OCI-LY7 (cell line): ENCODE results near the gene ARRDC1. TPM values are rescaled to one million over a fixed set of nuclear protein-coding genes. Genes with fewer than 3 reads are reported as not detected.

ENCODE experiments used
- BruUV-seq: library from RNA; stranded (reverse); fragments of 400-500 nt; replicated peaks from 2 replicates; lab custom pipeline; 2021; lab: Mats Ljungman, UMichigan
- CTCF ChIA-PET: fragments of 300-600 bp; sonication (Branson Sonifier 250); formaldehyde crosslinking; loops from one replicate; lab custom pipeline; 2022; ENCODE audit warnings: antibody characterized with exemption; ENCODE audit not compliant: unreplicated experiment; lab: Charles Lee
- POLR2A ChIA-PET: fragments of 300-600 bp; sonication (Branson Sonifier 250); formaldehyde crosslinking; loops from one replicate; lab custom pipeline; 2022; ENCODE audit warnings: antibody characterized with exemption; lab: Charles Lee
- DNase-seq: peaks from one replicate; pipeline ENCODE4 v3.0.0-alpha.2; 2015; ENCODE audit warnings: low spot score
- H2AFZ ChIP-seq: fragments of 200-600 bp; sonication (generic), shearing (Covaris generic); 2 replicates; pipeline ENCODE4 v1.6.1; 2014; ENCODE audit warnings: mild to moderate bottlenecking, antibody characterized with exemption, low read length, moderate library complexity
- H3K27ac ChIP-seq: fragments of 200-600 bp; sonication (generic); 2 replicates; pipeline ENCODE4 v1.5.1; 2014; ENCODE audit warnings: mixed run types, low read depth, mild to moderate bottlenecking, moderate library complexity, low read length, inconsistent platforms; ENCODE audit not compliant: poor library complexity, severe bottlenecking
- H3K36me3 ChIP-seq: fragments of 200-600 bp; sonication (generic); 2 replicates; pipeline ENCODE4 v1.6.1; 2014; ENCODE audit warnings: mild to moderate bottlenecking, antibody characterized with exemption, low read length, moderate library complexity, mixed read lengths; ENCODE audit not compliant: insufficient read depth
- H3K4me1 ChIP-seq: fragments of 200-600 bp; sonication (generic); 2 replicates; pipeline ENCODE4 v1.5.1; 2014; ENCODE audit warnings: mild to moderate bottlenecking, low read length; ENCODE audit not compliant: insufficient read depth, poor library complexity, severe bottlenecking
- H3K4me2 ChIP-seq: fragments of 200-600 bp; sonication (generic); 2 replicates; pipeline ENCODE4 v1.6.1; 2014; ENCODE audit warnings: mild to moderate bottlenecking, low read length
- H3K4me3 ChIP-seq: fragments of 200-600 bp; sonication (generic); 2 replicates; pipeline ENCODE4 v1.5.1; 2014; ENCODE audit warnings: mild to moderate bottlenecking, low read depth, low read length; ENCODE audit not compliant: poor library complexity, severe bottlenecking
- H3K79me2 ChIP-seq: fragments of 200-600 bp; sonication (generic); 2 replicates; pipeline ENCODE4 v1.6.1; 2016; ENCODE audit warnings: low read depth, mild to moderate bottlenecking, low read length, moderate library complexity, mixed read lengths; ENCODE audit not compliant: insufficient read depth
- H3K9me2 ChIP-seq: fragments of 200-600 bp; sonication (generic); 2 replicates; pipeline ENCODE4 v1.6.1; 2016; ENCODE audit warnings: mild to moderate bottlenecking, low read length, mixed read lengths; ENCODE audit not compliant: insufficient read depth
- H3K9me3 ChIP-seq: fragments of 200-600 bp; sonication (generic); 2 replicates; pipeline ENCODE4 v1.6.1; 2014; ENCODE audit warnings: mild to moderate bottlenecking, mixed run types, low read length, mixed read lengths
- H4K20me1 ChIP-seq: fragments of 200-600 bp; sonication (generic); 2 replicates; pipeline ENCODE4 v1.6.1; 2014; ENCODE audit warnings: mild to moderate bottlenecking, antibody characterized with exemption, low read length, moderate library complexity, mixed read lengths; ENCODE audit not compliant: insufficient read depth
- EZH2phosphoT487 ChIP-seq: fragments of 200-600 bp; sonication (generic); IDR thresholded peaks from 2 replicates; pipeline ENCODE4 v1.6.1; 2018; ENCODE audit warnings: low read depth, borderline replicate concordance, mild to moderate bottlenecking, mixed run types, antibody characterized with exemption, low read length, moderate library complexity, mixed read lengths
- intact Hi-C: fragments of 100-400 bp; cut with micrococcal nuclease; formaldehyde crosslinking; loops from one replicate; pipeline ENCODE4 v1.10.0; 2022; ENCODE audit not compliant: unreplicated experiment
- total RNA-seq, 2 experiments: library from RNA; depleted of rRNA in 1 of 2; stranded (reverse); fragments of >200 nt in 1 of 2; shearing (Covaris generic) in 1 of 2; gene quantifications; 2 replicates each; pipeline ENCODE4 v1.2.3, GENCODE V29; 2014 to 2022
- TF ChIP-seq, protein P1 (sequence below): fragments of 200-600 bp; sonication (generic); conservative IDR thresholded peaks from 2 replicates; pipeline ENCODE4 v1.5.1; 2014; ENCODE audit warnings: mild to moderate bottlenecking, antibody characterized with exemption, low read length, moderate library complexity, mixed read lengths

ARRDC1 gene
- total RNA-seq, 2 experiments from 2014 or later: 59.6 to 70.3 TPM

DNA sequence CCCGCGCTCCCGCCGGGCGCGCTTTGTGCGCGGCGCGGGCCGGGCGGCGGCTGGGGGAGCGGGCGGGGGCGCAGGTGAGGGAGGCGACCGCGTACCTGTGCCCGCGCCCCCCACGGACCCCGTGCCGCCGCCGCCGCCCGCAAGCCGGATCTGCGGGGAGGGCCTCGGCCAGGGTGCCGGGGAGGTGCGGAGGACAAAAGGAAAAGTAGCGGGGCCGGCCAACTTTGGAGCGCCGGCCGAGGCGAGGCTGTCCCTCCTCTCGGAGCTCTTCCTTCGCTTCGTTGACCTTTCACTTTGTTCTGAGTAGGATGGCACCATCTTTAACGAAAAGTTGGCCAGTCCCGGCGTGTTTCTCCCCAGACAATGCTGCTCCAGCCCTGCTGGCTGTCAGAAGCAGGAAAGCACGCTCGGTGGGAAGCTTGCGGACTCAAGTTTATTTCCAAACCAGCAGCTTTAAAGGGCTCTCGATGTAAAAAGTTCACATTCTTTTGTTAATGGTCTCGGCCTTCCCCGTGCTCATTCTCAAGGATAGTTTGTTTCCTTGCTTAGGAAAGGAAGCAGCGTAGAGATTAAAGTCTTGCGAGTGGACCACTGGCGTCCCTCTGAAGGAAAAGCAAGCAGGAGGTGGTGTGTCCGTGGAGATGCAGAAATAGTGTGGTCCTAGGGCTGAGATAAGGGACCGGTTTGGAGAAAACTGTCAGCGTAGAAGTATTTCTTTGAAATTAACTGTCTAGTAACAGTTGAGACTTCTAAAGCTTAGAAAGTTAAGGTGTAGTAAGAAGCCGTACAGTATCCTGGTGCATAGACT, 14.0 kb downstream of the ARRDC1 start:
- H3K4me3 ChIP-seq: peak overlapping the region; percentile 94
- peaks cover 70% of the 10 kb centered on the region for H3K36me3 ChIP-seq
- peaks cover 76% of the 10 kb centered on the region for H3K79me2 ChIP-seq
- peaks cover 55% of the 10 kb centered on the region for H3K4me1 ChIP-seq
- no peak overlapping the region; the same call in 1 of the 2 replicates for H2AFZ ChIP-seq
- H3K27ac ChIP-seq: peak overlapping the region; percentile 81
- no TSS peak for BruUV-seq
- intact Hi-C loops: loop anchor here (2.0 kb wide), 1 partner anchor 47 kb away; no protein-coding TSS in a partner anchor
- H4K20me1 ChIP-seq: peaks cover 10% of the 10 kb centered on the region; the same call in 1 of the 2 replicates
- TF ChIP-seq EZH2phosphoT487: no peak
- TF ChIP-seq, protein P1, sequence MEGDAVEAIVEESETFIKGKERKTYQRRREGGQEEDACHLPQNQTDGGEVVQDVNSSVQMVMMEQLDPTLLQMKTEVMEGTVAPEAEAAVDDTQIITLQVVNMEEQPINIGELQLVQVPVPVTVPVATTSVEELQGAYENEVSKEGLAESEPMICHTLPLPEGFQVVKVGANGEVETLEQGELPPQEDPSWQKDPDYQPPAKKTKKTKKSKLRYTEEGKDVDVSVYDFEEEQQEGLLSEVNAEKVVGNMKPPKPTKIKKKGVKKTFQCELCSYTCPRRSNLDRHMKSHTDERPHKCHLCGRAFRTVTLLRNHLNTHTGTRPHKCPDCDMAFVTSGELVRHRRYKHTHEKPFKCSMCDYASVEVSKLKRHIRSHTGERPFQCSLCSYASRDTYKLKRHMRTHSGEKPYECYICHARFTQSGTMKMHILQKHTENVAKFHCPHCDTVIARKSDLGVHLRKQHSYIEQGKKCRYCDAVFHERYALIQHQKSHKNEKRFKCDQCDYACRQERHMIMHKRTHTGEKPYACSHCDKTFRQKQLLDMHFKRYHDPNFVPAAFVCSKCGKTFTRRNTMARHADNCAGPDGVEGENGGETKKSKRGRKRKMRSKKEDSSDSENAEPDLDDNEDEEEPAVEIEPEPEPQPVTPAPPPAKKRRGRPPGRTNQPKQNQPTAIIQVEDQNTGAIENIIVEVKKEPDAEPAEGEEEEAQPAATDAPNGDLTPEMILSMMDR: no peak
- POLR2A ChIA-PET: interaction anchor here (1.0 to 2.2 kb wide), 5 partner anchors 9 to 57 kb away, joined by 3 to 10 read pairs (median 5); no protein-coding TSS in a partner anchor
- peak overlapping the region; percentile 95 for H3K4me2 ChIP-seq
- DNase-seq: peak; percentile 59
- H3K9me2 ChIP-seq: no peaks in the 10 kb centered on the region
- H3K9me3 ChIP-seq: no peaks in the 10 kb centered on the region
- CTCF ChIA-PET: no interaction called here

DNA sequence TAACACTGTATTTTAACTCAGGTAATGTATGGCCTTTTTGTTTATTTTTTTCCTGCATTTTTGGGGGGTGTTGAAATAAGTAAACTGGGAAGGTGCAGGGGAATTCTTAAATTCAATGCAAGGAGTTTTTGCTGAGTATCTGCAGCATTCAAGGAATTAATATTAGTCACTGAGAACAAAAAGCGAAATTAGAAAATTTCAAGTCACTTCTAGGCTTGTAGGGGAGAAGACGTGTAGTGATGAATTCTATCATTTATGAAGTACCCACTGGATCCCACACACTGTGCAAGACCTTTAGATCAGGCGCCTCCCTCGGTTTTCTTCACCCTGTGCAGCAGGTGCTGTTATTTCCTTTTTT, 14.5 kb downstream of the ARRDC1 start:
- intact Hi-C loops: loop anchor here (2.0 kb wide), 1 partner anchor 47 kb away; no protein-coding TSS in a partner anchor
- peaks cover 10% of the 10 kb centered on the region; the same call in 1 of the 2 replicates for H4K20me1 ChIP-seq
- no peak overlapping the region for H2AFZ ChIP-seq
- CTCF ChIA-PET: no interaction called here
- H3K27ac ChIP-seq: peak overlapping the region; percentile 81
- TSS peak; percentile 78 for BruUV-seq
- H3K36me3 ChIP-seq: peaks cover 70% of the 10 kb centered on the region
- H3K79me2 ChIP-seq: peaks cover 82% of the 10 kb centered on the region
- TF ChIP-seq, protein P1: no peak
- TF ChIP-seq EZH2phosphoT487: no peak
- DNase-seq: peak; percentile 38
- H3K4me1 ChIP-seq: peaks cover 61% of the 10 kb centered on the region
- H3K9me3 ChIP-seq: no peaks in the 10 kb centered on the region
- POLR2A ChIA-PET: interaction anchor here (1.8 to 2.2 kb wide), 2 partner anchors 8 to 44 kb away, joined by 7 to 10 read pairs; no protein-coding TSS in a partner anchor
- peak overlapping the region; percentile 94 for H3K4me3 ChIP-seq
- no peaks in the 10 kb centered on the region for H3K9me2 ChIP-seq
- H3K4me2 ChIP-seq: peak overlapping the region; percentile 95
